Measurements from ENCODE around the gene DCTD.

DCTD gene

GRCh38 chr4:182924497-182924896 is 7.3 kb upstream of the DCTD start:
- in situ Hi-C loops (cut with HindIII; ENCODE audit: low pct_ligation_motif_present, low sequenced_read_pairs) = no loop called here
- Histone ChIP-seq H3K36me3 (replicated peaks) (no peaks in the 10 kb centered on the region), H3K27ac (no peak overlapping the region), H3K27me3 (replicated peaks) (no peaks in the 10 kb centered on the region), H3K4me3 (ENCODE audit: low read depth, low read length) (no peak overlapping the region)
- DNase-seq = peak; percentile 29
- TF ChIP-seq CTCF (IDR thresholded peaks at IDR 0.05; ENCODE audit: low read depth, low read length, missing control alignments) = peak; percentile 1

GRCh38 chr4:182923796-182924340 is 6.7 kb upstream of the DCTD start:
- H3K27ac ChIP-seq = no peak overlapping the region
- DNase-seq = no peak
- H3K36me3 ChIP-seq (replicated peaks) = no peaks in the 10 kb centered on the region
- no peaks in the 10 kb centered on the region for H3K27me3 ChIP-seq (replicated peaks)
- no peak overlapping the region for H3K4me3 ChIP-seq (ENCODE audit: low read depth, low read length)
- no peak for TF ChIP-seq CTCF (IDR thresholded peaks at IDR 0.05; ENCODE audit: low read depth, low read length, missing control alignments)
- in situ Hi-C loops (cut with HindIII; ENCODE audit: low pct_ligation_motif_present, low sequenced_read_pairs) = no loop called here

- H3K27me3 ChIP-seq (replicated peaks) = no peaks in the 10 kb centered on the region
- H3K27ac ChIP-seq = no peak overlapping the region
- H3K4me3 ChIP-seq (ENCODE audit: low read depth, low read length) = no peak overlapping the region
- no peak for DNase-seq
- no peaks in the 10 kb centered on the region for H3K36me3 ChIP-seq (replicated peaks)
- no peak for TF ChIP-seq CTCF (IDR thresholded peaks at IDR 0.05; ENCODE audit: low read depth, low read length, missing control alignments)
- in situ Hi-C loops (cut with HindIII; ENCODE audit: low pct_ligation_motif_present, low sequenced_read_pairs) = no loop called here
Observed at GRCh38 chr4:182923366-182923765, 6.2 kb upstream of the DCTD start.

- no peak overlapping the region for H3K27ac ChIP-seq
- no peak for DNase-seq
- no peak for TF ChIP-seq CTCF (IDR thresholded peaks at IDR 0.05; ENCODE audit: low read depth, low read length, missing control alignments)
- in situ Hi-C loops (cut with HindIII; ENCODE audit: low pct_ligation_motif_present, low sequenced_read_pairs) = no loop called here
- no peak overlapping the region for H3K4me3 ChIP-seq (ENCODE audit: low read depth, low read length)
- H3K36me3 ChIP-seq (replicated peaks) = no peaks in the 10 kb centered on the region
- no peaks in the 10 kb centered on the region for H3K27me3 ChIP-seq (replicated peaks)
Observed at GRCh38 chr4:182922501-182923284, 5.5 kb upstream of the DCTD start.

- Histone ChIP-seq H3K36me3 (replicated peaks) (no peaks in the 10 kb centered on the region), H3K27ac (no peak overlapping the region), H3K4me3 (ENCODE audit: low read depth, low read length) (no peak overlapping the region), H3K27me3 (replicated peaks) (no peaks in the 10 kb centered on the region)
- TF ChIP-seq CTCF (IDR thresholded peaks at IDR 0.05; ENCODE audit: low read depth, low read length, missing control alignments) = no peak
- in situ Hi-C loops (cut with HindIII; ENCODE audit: low pct_ligation_motif_present, low sequenced_read_pairs) = no loop called here
- DNase-seq = no peak
Observed at GRCh38 chr4:182921608-182922007, 4.4 kb upstream of the DCTD start.
